BLaER1 (cell line): ENCODE measurements around the gene ST8SIA2.

Experiments used
- H3K27ac ChIP-seq: shearing (Covaris generic); formaldehyde crosslinking; 2 replicates; pipeline ENCODE4 v1.8.1; 2022
- H3K27me3 ChIP-seq: shearing (Covaris generic); formaldehyde crosslinking; 2 replicates; pipeline ENCODE4 v1.8.1; 2022
- H3K36me3 ChIP-seq: shearing (Covaris generic); formaldehyde crosslinking; 2 replicates; pipeline ENCODE4 v1.8.1; 2022
- H3K4me1 ChIP-seq: shearing (Covaris generic); formaldehyde crosslinking; 2 replicates; pipeline ENCODE4 v1.8.1; 2022
- H3K4me2 ChIP-seq: shearing (Covaris generic); formaldehyde crosslinking; 2 replicates; pipeline ENCODE4 v1.8.1; 2022
- H3K4me3 ChIP-seq: shearing (Covaris generic); formaldehyde crosslinking; 2 replicates; pipeline ENCODE4 v1.8.1; 2022
- H3K9ac ChIP-seq: shearing (Covaris generic); formaldehyde crosslinking; 2 replicates; pipeline ENCODE4 v1.8.1; 2022
- H3K9me3 ChIP-seq: shearing (Covaris generic); formaldehyde crosslinking; 2 replicates; pipeline ENCODE4 v1.8.1; 2022
- H4K20me1 ChIP-seq: shearing (Covaris generic); formaldehyde crosslinking; 2 replicates; pipeline ENCODE4 v1.8.1; 2022
- Cebpa-rat ChIP-seq: shearing (Covaris generic); IDR thresholded peaks from 2 replicates; pipeline ENCODE4 v1.8.1; 2022

ST8SIA2 gene

DNA sequence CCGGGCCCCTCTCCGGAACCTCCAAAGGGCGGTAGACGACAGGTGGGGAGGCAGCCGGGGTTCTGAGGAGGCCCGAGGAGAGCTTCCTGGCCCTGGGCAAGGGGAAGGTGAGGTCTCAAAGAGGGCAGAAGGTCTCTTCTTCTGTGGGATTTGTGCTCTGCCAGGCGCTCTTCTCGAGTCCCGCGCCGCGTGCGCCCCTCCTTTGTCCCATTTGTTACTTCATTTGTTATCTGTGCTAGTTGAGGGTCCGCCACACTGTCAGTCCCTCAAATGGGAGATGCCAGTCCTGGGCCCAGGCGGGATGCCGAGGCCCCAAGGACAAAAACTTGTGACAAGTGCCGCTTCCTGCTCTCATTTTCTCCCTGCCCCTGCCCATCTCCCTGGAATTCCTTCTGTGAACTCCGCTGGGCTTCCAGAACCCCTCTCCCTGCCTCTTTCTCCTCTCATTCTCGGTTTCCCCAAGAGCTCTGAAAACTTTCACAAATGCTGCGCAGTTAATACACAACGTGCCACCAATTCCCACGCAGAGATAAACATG, 1.5 kb downstream of the ST8SIA2 start:
- Histone ChIP-seq H3K9ac (peak overlapping the region; percentile 91), H3K4me1 (peaks cover 37% of the 10 kb centered on the region), H3K36me3 (peaks cover 16% of the 10 kb centered on the region), H3K9me3 (no peaks in the 10 kb centered on the region), H4K20me1 (peaks cover 5% of the 10 kb centered on the region; the same call in 1 of the 2 replicates), H3K4me3 (peak overlapping the region; percentile 87), H3K27me3 (peaks cover 18% of the 10 kb centered on the region), H3K27ac (peak overlapping the region; percentile 89), H3K4me2 (peak overlapping the region; percentile 91)
- no peak for TF ChIP-seq Cebpa-rat

DNA sequence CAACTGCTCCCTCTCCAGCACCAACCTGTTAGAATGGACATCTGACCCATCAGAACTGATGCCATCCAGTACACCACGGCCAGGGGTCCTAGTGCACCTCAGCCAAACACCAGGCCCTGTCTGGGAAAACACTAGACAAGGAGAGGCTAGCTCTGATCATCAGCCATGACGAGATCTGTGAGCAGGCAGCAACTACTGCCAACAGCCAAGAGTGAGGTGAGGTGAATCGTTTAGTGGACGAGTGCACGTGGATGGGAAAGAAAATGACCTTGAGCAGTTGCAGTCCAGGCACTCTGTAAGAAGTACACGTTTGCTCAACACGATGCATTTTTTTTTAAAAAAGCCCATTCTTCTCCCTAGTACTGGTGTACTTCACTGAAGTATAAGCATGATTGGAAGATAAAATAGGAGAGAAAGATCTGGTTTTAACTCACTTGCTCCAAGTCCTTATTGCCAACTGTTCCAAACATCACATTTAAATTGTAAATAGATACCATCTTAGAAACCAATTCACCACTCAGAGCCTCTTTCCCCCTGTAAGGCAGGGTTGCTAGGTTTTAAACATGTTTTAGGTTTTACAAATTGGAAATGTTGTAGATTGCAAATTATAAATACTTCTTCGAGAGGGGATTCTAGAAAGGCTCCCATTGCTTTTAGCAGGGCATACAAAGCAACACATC, 5.7 kb downstream of the ST8SIA2 start:
- no peaks in the 10 kb centered on the region for H3K27me3 ChIP-seq

DNA sequence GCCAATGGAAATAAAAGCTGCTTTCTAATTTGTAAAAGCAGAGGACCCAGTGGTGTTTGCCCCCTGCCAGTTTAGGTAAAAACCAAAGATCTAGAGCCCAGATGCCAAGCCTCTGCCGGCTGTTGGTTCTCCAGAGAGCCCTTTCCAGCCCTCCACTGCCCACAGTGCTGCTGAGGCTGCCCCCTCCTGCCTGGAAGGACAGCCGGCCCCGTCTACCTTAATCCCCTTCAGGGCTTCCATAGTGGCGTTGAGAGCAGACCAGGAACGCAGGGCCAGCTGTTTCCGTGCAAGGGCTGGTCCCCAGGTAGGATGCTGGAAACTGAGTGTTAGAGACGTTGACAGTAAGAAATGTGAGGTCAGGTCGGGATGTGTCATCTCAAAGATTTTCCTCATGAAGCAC, 6.9 kb downstream of the ST8SIA2 start:
- TF ChIP-seq Cebpa-rat = no peak
- Histone ChIP-seq H3K36me3 (peaks cover 67% of the 10 kb centered on the region), H3K4me2 (no peak overlapping the region), H3K4me3 (no peak overlapping the region), H3K4me1 (peaks cover 14% of the 10 kb centered on the region), H4K20me1 (peaks cover 42% of the 10 kb centered on the region; the same call in 1 of the 2 replicates), H3K9ac (no peak overlapping the region), H3K9me3 (no peaks in the 10 kb centered on the region), H3K27ac (no peak overlapping the region), H3K27me3 (no peaks in the 10 kb centered on the region)

More for the DNA sequence above, 5.7 kb downstream of the ST8SIA2 start:
- Histone ChIP-seq H3K4me3 (no peak overlapping the region), H3K36me3 (peaks cover 58% of the 10 kb centered on the region), H3K9ac (no peak overlapping the region), H3K4me2 (no peak overlapping the region), H3K9me3 (no peaks in the 10 kb centered on the region), H3K27ac (no peak overlapping the region), H4K20me1 (peaks cover 38% of the 10 kb centered on the region; the same call in 1 of the 2 replicates), H3K4me1 (peaks cover 19% of the 10 kb centered on the region)
- no peak for TF ChIP-seq Cebpa-rat

DNA sequence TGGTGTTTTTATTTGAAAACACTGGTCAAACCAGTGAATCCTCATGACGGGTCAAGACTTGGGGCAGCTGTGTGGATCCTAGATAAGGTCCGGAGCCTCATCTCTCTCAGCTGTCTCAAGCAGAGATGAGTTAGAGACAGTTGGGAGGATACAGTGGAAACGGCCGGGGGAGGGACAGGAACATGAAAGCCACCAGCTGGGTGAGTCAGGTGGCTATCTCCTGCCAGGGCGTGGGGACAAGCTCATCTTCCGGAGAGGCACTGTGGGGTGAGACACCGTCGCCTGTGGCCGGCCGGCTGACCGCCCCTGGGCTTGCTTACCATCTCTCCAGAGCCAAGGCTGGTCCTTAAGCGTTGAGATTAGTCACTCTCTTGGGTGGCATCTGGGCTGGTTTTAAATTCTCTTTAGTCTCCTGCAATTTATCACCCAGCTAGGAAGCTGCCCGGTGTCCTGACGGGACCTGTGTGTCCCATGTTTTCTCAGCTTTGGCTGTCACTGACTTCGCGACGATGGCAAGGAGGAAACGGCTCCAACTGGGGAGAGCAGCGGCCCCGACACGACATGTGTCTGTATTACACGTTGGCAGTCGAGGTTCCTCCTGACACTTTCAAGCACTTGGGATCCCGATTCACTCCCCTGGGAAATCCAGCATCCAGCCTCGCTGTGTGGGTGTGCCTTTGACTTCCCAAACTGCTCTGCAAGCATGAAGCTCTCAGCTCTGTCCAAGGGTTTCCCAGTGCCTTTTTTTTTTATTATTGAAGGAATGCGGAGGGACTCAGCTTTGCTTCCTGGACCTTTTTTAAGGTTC, 7.5 kb downstream of the ST8SIA2 start:
- Histone ChIP-seq H4K20me1 (peaks cover 48% of the 10 kb centered on the region; the same call in 1 of the 2 replicates), H3K9me3 (no peaks in the 10 kb centered on the region), H3K4me2 (no peak overlapping the region), H3K27ac (no peak overlapping the region), H3K4me1 (peaks cover 8% of the 10 kb centered on the region), H3K4me3 (no peak overlapping the region), H3K27me3 (no peaks in the 10 kb centered on the region), H3K36me3 (peaks cover 73% of the 10 kb centered on the region), H3K9ac (no peak overlapping the region)
- TF ChIP-seq Cebpa-rat = no peak

DNA sequence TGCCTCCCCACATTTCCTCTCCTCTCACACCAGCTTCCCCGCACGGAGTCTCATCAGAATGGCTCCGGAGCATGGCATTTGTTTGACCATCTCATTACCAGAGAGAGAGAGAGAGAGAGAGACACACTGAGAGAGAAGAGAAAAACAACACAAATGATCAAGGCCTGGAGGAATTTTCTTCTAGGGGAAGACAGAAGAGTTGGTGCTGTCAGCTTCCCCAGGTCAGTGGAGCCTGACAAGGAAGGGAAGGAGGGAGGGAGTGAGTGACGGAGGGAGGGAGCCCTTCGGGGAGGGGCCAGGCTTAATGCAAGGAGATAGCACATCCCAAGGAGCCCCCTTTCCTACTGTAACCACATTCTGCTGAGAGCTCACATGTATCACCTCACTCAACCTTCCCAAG, 9.1 kb downstream of the ST8SIA2 start:
- Histone ChIP-seq H3K36me3 (peaks cover 86% of the 10 kb centered on the region), H3K27me3 (no peaks in the 10 kb centered on the region), H3K9me3 (no peaks in the 10 kb centered on the region), H3K4me1 (no peaks in the 10 kb centered on the region), H3K4me3 (no peak overlapping the region), H4K20me1 (peaks cover 63% of the 10 kb centered on the region; the same call in 1 of the 2 replicates), H3K9ac (no peak overlapping the region), H3K27ac (no peak overlapping the region), H3K4me2 (no peak overlapping the region)
- TF ChIP-seq Cebpa-rat = no peak

DNA sequence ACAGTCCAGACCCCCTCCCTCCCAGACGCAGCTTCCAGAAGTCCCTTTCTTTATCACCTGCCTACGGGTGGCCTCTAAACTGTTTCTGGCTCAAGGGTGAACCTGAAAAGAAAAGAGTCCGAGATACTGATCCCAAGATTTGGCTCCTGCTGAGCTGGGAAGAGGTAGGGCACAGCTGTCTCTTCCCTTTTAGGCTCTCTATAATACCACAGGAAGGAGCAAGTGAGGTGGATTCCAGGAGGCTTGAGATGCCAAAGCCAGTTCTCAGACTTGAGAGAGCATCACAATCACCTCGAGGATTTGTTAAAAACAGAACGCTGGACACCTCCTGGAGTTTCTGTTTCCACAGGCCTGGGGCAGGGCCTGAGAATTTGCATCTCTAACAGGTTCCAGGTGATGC, 12.3 kb downstream of the ST8SIA2 start:
- peaks cover 7% of the 10 kb centered on the region for H3K4me1 ChIP-seq
- H3K27me3 ChIP-seq = no peaks in the 10 kb centered on the region
- no peak overlapping the region for H3K4me2 ChIP-seq
- peaks cover 80% of the 10 kb centered on the region for H3K36me3 ChIP-seq
- no peak overlapping the region for H3K9ac ChIP-seq
- no peak overlapping the region for H3K4me3 ChIP-seq
- no peaks in the 10 kb centered on the region for H3K9me3 ChIP-seq
- H4K20me1 ChIP-seq = peaks cover 79% of the 10 kb centered on the region
- TF ChIP-seq Cebpa-rat = no peak
- H3K27ac ChIP-seq = no peak overlapping the region

DNA sequence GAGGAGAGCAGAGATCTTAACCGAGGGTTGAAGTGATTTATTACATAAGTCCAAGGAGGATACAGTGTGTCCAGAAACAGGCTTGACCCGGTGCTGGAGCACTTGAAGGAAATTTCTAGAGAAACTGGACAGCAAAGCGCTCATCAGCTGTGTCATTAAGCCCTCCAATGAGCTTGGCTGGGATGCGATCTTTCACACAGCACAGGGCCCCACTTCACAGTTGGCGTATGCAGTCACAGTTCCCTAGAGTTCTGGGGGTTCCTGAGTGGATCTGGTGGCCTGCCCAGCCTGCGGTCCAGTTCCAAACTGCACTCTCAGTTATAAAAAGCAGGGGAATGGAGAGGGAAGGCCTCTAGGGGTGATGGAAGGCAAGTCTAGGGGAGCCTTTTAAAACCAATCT, 13.6 kb downstream of the ST8SIA2 start:
- Histone ChIP-seq H3K4me3 (no peak overlapping the region), H3K4me1 (peaks cover 18% of the 10 kb centered on the region), H3K9me3 (no peaks in the 10 kb centered on the region), H3K27me3 (no peaks in the 10 kb centered on the region), H3K27ac (no peak overlapping the region), H4K20me1 (peaks cover 79% of the 10 kb centered on the region), H3K9ac (no peak overlapping the region), H3K36me3 (peaks cover 67% of the 10 kb centered on the region), H3K4me2 (no peak overlapping the region)
- no peak for TF ChIP-seq Cebpa-rat

DNA sequence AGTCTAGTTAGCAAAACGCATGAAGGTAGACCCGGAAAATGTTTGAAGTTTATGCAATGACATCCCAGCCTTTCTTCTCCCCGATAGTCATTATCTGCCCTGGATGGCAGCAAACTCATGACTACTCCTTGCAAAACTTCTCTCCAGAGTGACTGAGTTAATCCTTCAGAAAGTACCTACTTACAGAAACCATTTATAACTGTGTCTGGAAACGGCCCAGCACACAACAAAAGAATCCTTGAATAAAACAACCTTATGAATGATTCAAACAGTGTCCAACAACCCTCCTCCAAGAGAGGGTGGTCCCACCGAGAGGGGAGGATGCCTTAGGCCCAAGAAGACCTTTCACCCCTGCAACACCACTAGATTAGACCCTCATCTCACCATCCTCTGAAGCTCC, 14.2 kb downstream of the ST8SIA2 start:
- H3K4me3 ChIP-seq = no peak overlapping the region
- no peak overlapping the region for H3K9ac ChIP-seq
- no peak overlapping the region for H3K27ac ChIP-seq
- no peak overlapping the region for H3K4me2 ChIP-seq
- no peaks in the 10 kb centered on the region for H3K9me3 ChIP-seq
- H3K36me3 ChIP-seq = peaks cover 61% of the 10 kb centered on the region
- H4K20me1 ChIP-seq = peaks cover 79% of the 10 kb centered on the region
- no peak for TF ChIP-seq Cebpa-rat
- no peaks in the 10 kb centered on the region for H3K27me3 ChIP-seq
- peaks cover 18% of the 10 kb centered on the region for H3K4me1 ChIP-seq

DNA sequence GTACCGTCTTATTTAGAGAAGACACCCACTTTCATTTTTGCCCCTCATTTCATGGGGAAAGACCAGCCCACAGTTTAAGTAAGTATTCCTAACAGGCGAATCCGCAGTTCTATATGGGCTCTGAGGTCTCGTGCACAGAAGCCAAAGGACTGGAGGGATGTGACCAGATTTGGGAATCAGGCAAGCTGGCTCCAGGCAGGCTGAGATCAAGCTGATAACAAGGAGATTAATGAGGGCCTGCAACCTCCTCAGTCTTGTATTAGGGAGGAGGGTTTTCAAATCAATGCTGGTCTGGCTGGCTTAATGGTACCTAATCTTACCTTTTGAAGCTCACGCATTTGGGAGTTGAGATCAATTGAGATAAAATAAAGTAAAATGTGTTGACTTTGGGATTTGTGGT, 15.3 kb downstream of the ST8SIA2 start:
- Histone ChIP-seq H3K27ac (no peak overlapping the region), H3K4me2 (no peak overlapping the region), H3K27me3 (no peaks in the 10 kb centered on the region), H3K9me3 (no peaks in the 10 kb centered on the region), H3K9ac (no peak overlapping the region), H4K20me1 (peaks cover 74% of the 10 kb centered on the region), H3K4me1 (peaks cover 18% of the 10 kb centered on the region), H3K4me3 (no peak overlapping the region), H3K36me3 (peaks cover 58% of the 10 kb centered on the region)
- no peak for TF ChIP-seq Cebpa-rat

DNA sequence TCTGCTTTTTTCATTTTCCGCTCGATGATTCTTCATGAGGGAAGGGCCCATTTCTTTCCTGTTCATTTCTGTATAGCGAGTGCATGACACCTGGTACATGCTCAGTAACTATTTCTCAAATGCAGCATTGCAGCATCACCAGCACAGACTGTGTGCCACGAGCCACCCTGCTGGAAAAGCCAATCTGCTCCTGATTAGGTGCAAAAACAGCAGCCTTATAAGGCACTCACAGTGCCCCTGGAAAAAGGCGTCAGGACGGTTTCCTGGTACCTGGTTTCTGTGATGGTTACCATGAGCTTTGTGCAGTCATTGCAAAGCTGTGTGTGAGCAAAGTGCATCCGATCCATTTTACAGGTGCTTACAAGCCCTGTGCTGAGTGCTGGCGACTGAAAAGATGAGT, 15.8 kb downstream of the ST8SIA2 start:
- H3K9ac ChIP-seq = no peak overlapping the region
- H3K4me1 ChIP-seq = peaks cover 18% of the 10 kb centered on the region
- no peak overlapping the region for H3K4me2 ChIP-seq
- no peak for TF ChIP-seq Cebpa-rat
- no peaks in the 10 kb centered on the region for H3K27me3 ChIP-seq
- peaks cover 59% of the 10 kb centered on the region for H3K36me3 ChIP-seq
- H3K4me3 ChIP-seq = no peak overlapping the region
- no peaks in the 10 kb centered on the region for H3K9me3 ChIP-seq
- H3K27ac ChIP-seq = no peak overlapping the region
- H4K20me1 ChIP-seq = peaks cover 74% of the 10 kb centered on the region
